Measurements from ENCODE around the gene MACO1.
"Not testable (repeated sequence)": the region's sequence is repeated elsewhere in the genome, so short reads cannot be mapped to it uniquely, and the experiment has no call there.

GRCh38 chr1:25419339-25419738 lies 11.4 kb upstream of the MACO1 start:
- not testable (repeated sequence) for TF ChIP-seq SP1 (IDR thresholded peaks at IDR 0.05; ENCODE audit: low read depth); CTCF (IDR thresholded peaks at IDR 0.05 in 2 of 3, conservative IDR thresholded peaks at IDR 0.05 in 1 of 3; ENCODE audit: borderline replicate concordance in 1 of 3, insufficient read depth in 1 of 3, low read depth in 2 of 3, low read length in 2 of 3); EZH2phosphoT487 (IDR thresholded peaks at IDR 0.05; ENCODE audit: borderline replicate concordance); POLR2AphosphoS5 (IDR thresholded peaks at IDR 0.05; ENCODE audit: low read depth, low read length); SRF (IDR thresholded peaks at IDR 0.05; ENCODE audit: low read depth); POLR2A (IDR thresholded peaks at IDR 0.05; ENCODE audit: borderline replicate concordance, extremely low read depth, insufficient read depth, insufficient read length); SIN3A (IDR thresholded peaks at IDR 0.05; ENCODE audit: low read depth); EZH2 (IDR thresholded peaks at IDR 0.05)
